Astrocyte of the cerebellum (primary cell): ENCODE data around the gene PPFIA2.
"Not testable (repeated sequence)": the region's sequence is repeated elsewhere in the genome, so short reads cannot be mapped to it uniquely, and the experiment has no call there.

Experiments used
- DNase-seq: peaks from one replicate; pipeline ENCODE4 v3.0.0-alpha.2; 2011; ENCODE audit warnings: low read depth
- H3K4me3 ChIP-seq: 2 replicates; pipeline ENCODE4 v1.5.1; 2011; ENCODE audit warnings: mild to moderate bottlenecking, low read depth, low read length, moderate library complexity
- CTCF ChIP-seq: IDR thresholded peaks from 2 replicates; pipeline ENCODE4 v1.5.1; 2012; ENCODE audit warnings: low read length, low read depth, moderate library complexity, mild to moderate bottlenecking; ENCODE audit errors: missing control alignments
- in situ Hi-C: cut with HindIII; loops from 2 replicates; pipeline ENCODE4 v1.10.0; 2017; ENCODE audit warnings: low sequenced_read_pairs

The PPFIA2 gene

GRCh38 chr12:81683881-81684280 is 75.3 kb downstream of the PPFIA2 start:
- DNase-seq, result no peak
- in situ Hi-C loops, result no loop called here
- H3K4me3 ChIP-seq, result no peak overlapping the region
- TF ChIP-seq CTCF, result no peak

- no peak overlapping the region for H3K4me3 ChIP-seq
- no peak for DNase-seq
- in situ Hi-C loops, result no loop called here
- TF ChIP-seq CTCF, result no peak
Observed at GRCh38 chr12:81679614-81680013, 79.5 kb downstream of the PPFIA2 start.

- H3K4me3 ChIP-seq, result no peak overlapping the region
- no peak for TF ChIP-seq CTCF
- DNase-seq, result no peak
- in situ Hi-C loops, result no loop called here
Observed at GRCh38 chr12:81670759-81671158, 88.4 kb downstream of the PPFIA2 start.

- H3K4me3 ChIP-seq, result no peak overlapping the region
- peak; percentile 97 for DNase-seq
- in situ Hi-C loops, result no loop called here
- no peak for TF ChIP-seq CTCF
Observed at GRCh38 chr12:81668475-81668874, 90.7 kb downstream of the PPFIA2 start.

- in situ Hi-C loops, DNase-seq, H3K4me3 ChIP-seq: not testable (repeated sequence)
Observed at GRCh38 chr12:81659310-81659709, 99.8 kb downstream of the PPFIA2 start.

GRCh38 chr12:81644503-81644902 is 114.6 kb downstream of the PPFIA2 start:
- in situ Hi-C loops, result no loop called here
- TF ChIP-seq CTCF, result peak; percentile 8
- DNase-seq, result peak; percentile 48
- H3K4me3 ChIP-seq, result no peak overlapping the region

GRCh38 chr12:81639196-81639595 is 120.0 kb downstream of the PPFIA2 start:
- no peak for TF ChIP-seq CTCF
- H3K4me3 ChIP-seq, result no peak overlapping the region
- peak; percentile 54 for DNase-seq
- in situ Hi-C loops, result no loop called here
